Mucosa of rectum (tissue), 2 donors: ENCODE measurements around the gene CLEC4M.
A peak's percentile ranks its signal among the peaks of the same experiment; 100 is the strongest.

Experiments
- H3K27ac ChIP-seq, 2 donors: one replicate each; pipeline ENCODE4 v1.7.0; 2013; ENCODE audit warnings: inconsistent platforms in 2 of 2, low read depth in 2 of 2, low read length in 2 of 2
- H3K27me3 ChIP-seq, 2 donors: one replicate each; pipeline ENCODE4 v1.7.0; 2013; ENCODE audit warnings: low read length in 2 of 2; ENCODE audit not compliant: control insufficient read depth in 2 of 2, insufficient read depth in 2 of 2
- H3K36me3 ChIP-seq, 2 donors: one replicate each; pipeline ENCODE4 v1.7.0; 2013; ENCODE audit warnings: low read length in 2 of 2; ENCODE audit not compliant: control insufficient read depth in 2 of 2, insufficient read depth in 2 of 2
- H3K4me1 ChIP-seq, 2 donors: one replicate each; pipeline ENCODE4 v1.7.0; 2013; ENCODE audit warnings: low read length in 2 of 2, mild to moderate bottlenecking in 1 of 2; ENCODE audit not compliant: control insufficient read depth in 2 of 2, insufficient read depth in 2 of 2
- H3K4me3 ChIP-seq, 2 donors: one replicate each; pipeline ENCODE4 v1.7.0; 2013; ENCODE audit warnings: low read length in 2 of 2
- H3K9ac ChIP-seq, 2 donors: one replicate each; pipeline ENCODE4 v1.7.0; 2013; ENCODE audit warnings: low read length in 2 of 2, low read depth in 1 of 2, mild to moderate bottlenecking in 1 of 2
- H3K9me3 ChIP-seq, 2 donors: one replicate each; pipeline ENCODE4 v1.7.0; 2013; ENCODE audit warnings: low read length in 2 of 2; ENCODE audit not compliant: control insufficient read depth in 2 of 2
- donor health status: healthy.
- donor health status: Normal muscosa, but diverticular disease.

The CLEC4M gene

GRCh38 chr19:7731218-7731595 is 31.8 kb upstream of the CLEC4M start:
- Histone ChIP-seq H3K4me3 (no peak overlapping the region), H3K27me3 (peaks cover 14 to 19% of the 10 kb centered on the region in 2 donors), H3K36me3 (no peaks in the 10 kb centered on the region), H3K9ac (no peak overlapping the region), H3K4me1 (peaks cover 0 to 2% of the 10 kb centered on the region in 2 donors), H3K9me3 (no peaks in the 10 kb centered on the region), H3K27ac (no peak overlapping the region)

GRCh38 chr19:7731615-7732014 is 31.4 kb upstream of the CLEC4M start:
- Histone ChIP-seq H3K9me3 (no peaks in the 10 kb centered on the region), H3K27me3 (peaks cover 14 to 19% of the 10 kb centered on the region in 2 donors), H3K9ac (no peak overlapping the region), H3K36me3 (no peaks in the 10 kb centered on the region), H3K4me3 (no peak overlapping the region), H3K27ac (no peak overlapping the region), H3K4me1 (peaks cover 0 to 2% of the 10 kb centered on the region in 2 donors)

DNA sequence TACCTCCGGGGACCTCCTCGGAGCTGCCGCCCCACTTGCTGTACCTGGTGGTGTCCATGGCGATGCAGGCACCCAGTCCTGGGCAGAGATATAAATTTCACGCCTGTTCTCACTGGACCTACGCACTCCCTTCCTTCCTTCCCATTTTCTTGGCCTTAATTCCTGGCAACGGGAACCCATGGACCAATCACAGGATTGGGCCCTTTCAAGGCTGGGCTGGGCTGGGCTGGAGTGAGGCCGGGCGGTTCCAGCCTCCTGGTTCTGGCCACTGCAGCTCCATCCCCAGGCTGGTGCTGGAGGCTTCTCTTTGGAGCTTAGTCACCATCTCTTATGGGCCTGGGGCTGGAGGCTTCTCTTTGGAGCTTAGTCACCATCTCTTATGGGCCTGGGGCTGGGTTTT is 31.0 kb upstream of the CLEC4M start, which contains the start of gene CLEC4G:
Gene CLEC4G, minus strand, starts transcription at position 66 of the 400 bp plus-strand sequence. Its CDS starts 8 bp downstream, at position 58.
- Histone ChIP-seq H3K4me1 (peaks cover 0 to 2% of the 10 kb centered on the region in 2 donors), H3K36me3 (no peaks in the 10 kb centered on the region), H3K9ac (no peak within 1 kb of the TSS), H3K9me3 (no peaks in the 10 kb centered on the region), H3K4me3 (no peak within 1 kb of the TSS), H3K27me3 (peaks cover 14 to 19% of the 10 kb centered on the region in 2 donors), H3K27ac (no peak within 1 kb of the TSS)

DNA sequence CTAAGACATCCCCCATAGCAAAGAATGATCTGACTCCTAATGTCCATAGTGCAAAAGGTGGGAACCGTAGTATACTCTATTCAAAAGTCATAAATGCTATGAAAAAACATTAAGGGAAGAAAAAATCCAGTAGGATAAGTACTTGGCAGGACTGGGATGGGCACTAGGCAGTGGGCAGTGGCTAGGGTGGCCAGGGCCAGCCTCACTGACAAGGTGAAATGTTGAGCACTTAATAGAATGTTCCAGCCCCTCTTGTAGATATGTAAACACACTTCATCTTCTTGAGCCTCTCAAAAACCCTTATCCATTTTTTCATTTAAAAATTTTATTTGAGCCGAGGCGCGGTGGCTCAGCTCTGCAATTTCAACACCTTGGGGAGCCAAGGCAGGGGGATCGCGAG is 29.7 kb upstream of the CLEC4M start:
- H3K27me3 ChIP-seq = peaks cover 14 to 16% of the 10 kb centered on the region in 2 donors
- no peaks in the 10 kb centered on the region for H3K36me3 ChIP-seq
- no peak overlapping the region for H3K4me3 ChIP-seq
- no peaks in the 10 kb centered on the region for H3K9me3 ChIP-seq
- peaks cover 0 to 2% of the 10 kb centered on the region in 2 donors for H3K4me1 ChIP-seq
- no peak overlapping the region for H3K27ac ChIP-seq
- H3K9ac ChIP-seq = no peak overlapping the region

- Histone ChIP-seq H3K4me3 (no peak overlapping the region), H3K27me3 (peaks cover 6 to 9% of the 10 kb centered on the region in 2 donors), H3K4me1 (peaks cover 0 to 2% of the 10 kb centered on the region in 2 donors), H3K27ac (no peak overlapping the region), H3K9ac (no peak overlapping the region), H3K36me3 (no peaks in the 10 kb centered on the region), H3K9me3 (no peaks in the 10 kb centered on the region)
Measured at GRCh38 chr19:7734220-7735203, 28.5 kb upstream of the CLEC4M start.

GRCh38 chr19:7736148-7736547 is 26.9 kb upstream of the CLEC4M start:
- no peaks in the 10 kb centered on the region for H3K9me3 ChIP-seq
- H3K4me3 ChIP-seq = no peak overlapping the region
- no peak overlapping the region for H3K9ac ChIP-seq
- peaks cover 0 to 2% of the 10 kb centered on the region in 2 donors for H3K4me1 ChIP-seq
- H3K27ac ChIP-seq = no peak overlapping the region
- H3K36me3 ChIP-seq = no peaks in the 10 kb centered on the region
- H3K27me3 ChIP-seq = peaks cover 0 to 3% of the 10 kb centered on the region in 2 donors

DNA sequence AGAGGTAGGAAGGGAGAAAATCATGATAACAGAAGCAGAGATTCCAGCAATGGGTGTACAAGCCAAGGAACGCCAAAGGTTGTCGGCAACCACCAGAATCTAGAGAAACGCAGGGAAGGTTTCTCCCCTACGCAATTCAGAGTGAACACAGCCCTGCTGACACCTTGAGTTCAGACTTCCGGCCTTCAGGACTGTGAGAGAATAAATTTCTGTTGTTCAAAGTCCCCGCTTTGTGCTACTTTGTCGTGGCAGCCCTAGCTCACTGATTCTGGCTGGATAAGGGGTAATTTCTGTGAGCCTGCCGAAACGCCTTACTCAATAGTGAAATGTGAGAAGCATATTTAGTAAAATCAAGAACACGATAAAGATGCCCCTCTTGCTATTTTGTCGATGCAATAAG is 25.8 kb upstream of the CLEC4M start:
- H3K27me3 ChIP-seq = no peaks in the 10 kb centered on the region
- H3K36me3 ChIP-seq = no peaks in the 10 kb centered on the region
- H3K4me3 ChIP-seq = no peak overlapping the region
- H3K27ac ChIP-seq = no peak overlapping the region
- H3K9ac ChIP-seq = no peak overlapping the region
- H3K4me1 ChIP-seq = peaks cover 0 to 2% of the 10 kb centered on the region in 2 donors
- H3K9me3 ChIP-seq = no peaks in the 10 kb centered on the region

DNA sequence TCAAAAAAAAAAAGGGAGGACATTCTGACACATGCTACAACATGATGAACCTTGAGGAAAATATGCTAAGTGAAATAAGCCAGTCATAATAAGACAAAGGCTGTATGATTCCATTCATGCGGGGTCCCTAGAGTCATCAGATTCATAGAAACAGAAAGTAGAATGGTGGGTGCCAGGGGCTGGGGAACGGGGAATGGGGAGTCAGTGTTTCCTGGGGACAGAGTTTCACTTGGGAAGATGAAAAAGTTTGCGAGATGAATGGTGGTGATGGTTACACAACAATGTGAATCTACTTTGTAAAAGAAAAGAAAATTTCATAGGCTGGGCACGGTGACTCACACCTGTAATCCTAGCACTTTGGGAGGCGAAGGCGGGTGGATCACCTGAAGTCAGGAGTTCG is 25.0 kb upstream of the CLEC4M start:
- Histone ChIP-seq H3K36me3 (no peaks in the 10 kb centered on the region), H3K9me3 (no peaks in the 10 kb centered on the region), H3K4me1 (peaks cover 0 to 2% of the 10 kb centered on the region in 2 donors), H3K4me3 (no peak overlapping the region), H3K9ac (no peak overlapping the region), H3K27me3 (no peaks in the 10 kb centered on the region), H3K27ac (no peak overlapping the region)

DNA sequence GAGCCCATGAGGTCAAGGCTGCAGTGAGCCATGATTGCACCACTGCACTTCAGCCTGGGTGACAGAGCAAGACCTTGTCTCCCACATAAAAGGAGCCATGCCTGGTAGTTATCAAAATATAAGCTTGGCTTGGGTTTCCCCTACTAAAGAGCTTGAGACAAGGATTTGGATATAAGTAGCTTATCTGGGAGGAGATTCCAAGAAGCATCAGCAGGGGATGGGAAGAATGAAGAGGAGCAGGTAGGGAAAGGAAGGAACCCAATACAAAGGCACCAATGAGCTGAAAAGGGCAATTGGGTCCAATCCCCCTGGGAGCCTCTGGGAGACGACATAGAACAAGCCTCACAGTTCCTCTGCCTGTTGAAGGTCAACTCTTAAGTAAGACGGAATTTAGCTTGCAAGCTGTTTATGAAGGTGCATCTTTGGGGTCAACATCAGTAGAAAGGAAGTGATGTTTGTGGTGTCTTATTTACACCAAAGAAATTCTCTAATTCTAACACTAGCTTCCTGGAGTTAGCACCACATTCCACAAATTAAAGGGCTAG is 23.8 kb upstream of the CLEC4M start:
- Histone ChIP-seq H3K27ac (peak overlapping the region in 1 of 2 donors; percentile 23), H3K9ac (no peak overlapping the region), H3K4me3 (no peak overlapping the region), H3K27me3 (no peaks in the 10 kb centered on the region), H3K4me1 (peaks cover 0 to 2% of the 10 kb centered on the region in 2 donors), H3K36me3 (no peaks in the 10 kb centered on the region), H3K9me3 (no peaks in the 10 kb centered on the region)
